Left renal pelvis (tissue), 4 donors: ENCODE measurements around the gene FANCL. TPM values are rescaled to one million over a fixed set of nuclear protein-coding genes. Genes with fewer than 3 reads are reported as not detected.
"Not testable (repeated sequence)": the region's sequence is repeated elsewhere in the genome, so short reads cannot be mapped to it uniquely, and the experiment has no call there.

Experiments used
- DNase-seq, 4 donors: peaks; one replicate each; pipeline ENCODE4 v3.0.0-alpha.2; 2013; ENCODE audit warnings: low read depth in 4 of 4, low spot score in 3 of 4
- polyA plus RNA-seq, 4 donors: library from polyadenylated mRNA; unstranded; fragments of 120-200 nt; gene quantifications; one replicate each; pipeline ENCODE4 v1.2.1, GENCODE V29; 2013; ENCODE audit not compliant: insufficient read length in 4 of 4

FANCL gene
- 10 to 100 TPM; 46.8 to 63.6 (median 55.7) TPM for polyA plus RNA-seq

- DNase-seq = peak; percentile 82 to 86 (median 84)
These were observed at the start of gene FANCL for GRCh38 chr2:58240670-58241545. Gene FANCL, minus strand, starts transcription at chr2:58241325. Its CDS starts 12 bp downstream, at chr2:58241313.

GRCh38 chr2:58289029-58289428, 47.9 kb upstream of the FANCL start:
- DNase-seq = no peak

GRCh38 chr2:58283931-58284330, 42.8 kb upstream of the FANCL start:
- no peak for DNase-seq

- DNase-seq = not testable (repeated sequence)
These were observed 34.0 kb upstream of the FANCL start for GRCh38 chr2:58275144-58275543.

GRCh38 chr2:58271826-58272225, 30.7 kb upstream of the FANCL start:
- DNase-seq = no peak

- no peak for DNase-seq
These were observed 27.6 kb upstream of the FANCL start for GRCh38 chr2:58268685-58269084.

GRCh38 chr2:58266211-58266610, 25.1 kb upstream of the FANCL start:
- DNase-seq = no peak

- DNase-seq = no peak
These were observed 20.1 kb upstream of the FANCL start for GRCh38 chr2:58261209-58261608.

- not testable (repeated sequence) for DNase-seq
These were observed 17.3 kb upstream of the FANCL start for GRCh38 chr2:58258456-58258855.

- not testable (repeated sequence) for DNase-seq
These were observed 10.4 kb upstream of the FANCL start for GRCh38 chr2:58251331-58252201.

- no peak for DNase-seq
These were observed 380 bp upstream of the FANCL start for GRCh38 chr2:58241546-58241864.

GRCh38 chr2:58239243-58239925, 1.7 kb downstream of the FANCL start:
- DNase-seq = no peak

- DNase-seq = no peak
These were observed 3.4 kb downstream of the FANCL start for GRCh38 chr2:58237741-58238140.

- no peak for DNase-seq
These were observed 5.1 kb downstream of the FANCL start for GRCh38 chr2:58235984-58236383.

GRCh38 chr2:58235170-58235569, 6.0 kb downstream of the FANCL start:
- no peak for DNase-seq

- DNase-seq = no peak
These were observed 12.8 kb downstream of the FANCL start for GRCh38 chr2:58228299-58228698.

- no peak for DNase-seq
These were observed 13.8 kb downstream of the FANCL start for GRCh38 chr2:58227171-58227917.

GRCh38 chr2:58221909-58222308, 19.2 kb downstream of the FANCL start:
- no peak for DNase-seq

- no peak for DNase-seq
These were observed 25.7 kb downstream of the FANCL start for GRCh38 chr2:58215429-58215828.

GRCh38 chr2:58210951-58211568, 30.1 kb downstream of the FANCL start:
- DNase-seq = not testable (repeated sequence)
